IMR-90 (cell line): ENCODE measurements around the gene TSPEAR. TPM values are rescaled to one million over a fixed set of nuclear protein-coding genes. Genes with fewer than 3 reads are reported as not detected.

ENCODE experiments used
- ATAC-seq: fragments of 200-7000 bp; cut with Tn5 transposase; 2 replicates; pipeline ENCODE4 v1.9.1; 2020; ENCODE audit warnings: low read depth, mild to moderate bottlenecking, moderate library complexity
- BruUV-seq: library from RNA; stranded (reverse); fragments of 400-500 nt; replicated peaks from 2 replicates; lab custom pipeline; 2021; lab: Mats Ljungman, UMichigan
- CTCF ChIA-PET: fragments of 300-600 bp; formaldehyde crosslinking; extraction: SDS; loops from one replicate; lab custom pipeline; 2021; ENCODE audit warnings: antibody characterized with exemption; lab: Yijun Ruan, JAX
- POLR2A ChIA-PET: fragments of 300-600 bp; sonication (Branson Sonifier 250); formaldehyde crosslinking; loops from one replicate; lab custom pipeline; 2022; ENCODE audit warnings: antibody characterized with exemption; ENCODE audit not compliant: unreplicated experiment; lab: Charles Lee
- DNase-seq: peaks from one replicate; pipeline ENCODE4 v3.0.0; 2013
- H2AFZ ChIP-seq: replicated peaks from 2 replicates; pipeline ENCODE3; 2013; ENCODE audit warnings: low read length, mild to moderate bottlenecking; ENCODE audit not compliant: poor library complexity
- H2AK5ac ChIP-seq: 2 replicates; pipeline ENCODE4 v1.6.1; 2013; ENCODE audit warnings: low read depth, low read length, inconsistent platforms
- H2AK9ac ChIP-seq: replicated peaks from 2 replicates; pipeline ENCODE3; 2013; ENCODE audit warnings: mild to moderate bottlenecking, low read depth, low read length, moderate library complexity; ENCODE audit not compliant: poor library complexity
- H2BK120ac ChIP-seq: 2 replicates; pipeline ENCODE4 v1.6.1; 2013; ENCODE audit warnings: low read depth, low read length, inconsistent platforms
- H2BK15ac ChIP-seq: 3 replicates; pipeline ENCODE4 v1.6.1; 2013; ENCODE audit warnings: low read depth, low read length, inconsistent platforms
- H2BK20ac ChIP-seq: 2 replicates; pipeline ENCODE4 v1.6.1; 2013; ENCODE audit warnings: low read depth, mild to moderate bottlenecking, inconsistent platforms, low read length, moderate library complexity
- H2BK5ac ChIP-seq: 2 replicates; pipeline ENCODE4 v1.6.1; 2013; ENCODE audit warnings: mild to moderate bottlenecking, low read depth, low read length, inconsistent platforms; ENCODE audit not compliant: poor library complexity, severe bottlenecking
- H3K14ac ChIP-seq: replicated peaks from 2 replicates; pipeline ENCODE4 v1.6.1; 2013; ENCODE audit warnings: low read depth, low read length, inconsistent platforms
- H3K18ac ChIP-seq: 2 replicates; pipeline ENCODE4 v1.6.1; 2013; ENCODE audit warnings: low read depth, low read length, control low read depth
- H3K23ac ChIP-seq: 2 replicates; pipeline ENCODE4 v1.6.1; 2013; ENCODE audit warnings: low read depth, low read length, inconsistent platforms
- H3K27ac ChIP-seq: 2 replicates; pipeline ENCODE4 v1.5.1; 2013; ENCODE audit warnings: mild to moderate bottlenecking, control low read depth, low read length; ENCODE audit not compliant: insufficient read depth
- H3K27me3 ChIP-seq: 2 replicates; pipeline ENCODE4 v1.6.1; 2013; ENCODE audit warnings: low read length; ENCODE audit not compliant: control insufficient read depth, insufficient read depth
- H3K36me3 ChIP-seq: 2 replicates; pipeline ENCODE4 v1.6.1; 2013; ENCODE audit warnings: low read length, mixed read lengths; ENCODE audit not compliant: control insufficient read depth, insufficient read depth
- H3K4ac ChIP-seq: 2 replicates; pipeline ENCODE4 v1.6.1; 2013; ENCODE audit warnings: low read depth, low read length, inconsistent platforms
- H3K4me1 ChIP-seq: 2 replicates; pipeline ENCODE4 v1.6.1; 2013; ENCODE audit warnings: low read length, mixed read lengths; ENCODE audit not compliant: control insufficient read depth, insufficient read depth
- H3K4me2 ChIP-seq: 2 replicates; pipeline ENCODE4 v1.6.1; 2013; ENCODE audit warnings: low read depth, mild to moderate bottlenecking, control low read depth, low read length, moderate library complexity
- H3K4me3 ChIP-seq: 2 replicates; pipeline ENCODE4 v1.5.1; 2013; ENCODE audit warnings: low read depth, mild to moderate bottlenecking, control low read depth, low read length, moderate library complexity; ENCODE audit not compliant: insufficient read depth
- H3K56ac ChIP-seq: 2 replicates; pipeline ENCODE4 v1.6.1; 2013; ENCODE audit warnings: low read length, inconsistent platforms; ENCODE audit not compliant: insufficient read depth; ENCODE audit errors: extremely low read depth
- H3K79me1 ChIP-seq, 2 experiments: 2 replicates each; pipeline ENCODE4 v1.6.1; 2013; ENCODE audit warnings: low read length in 2 of 2, inconsistent platforms in 1 of 2, low read depth in 1 of 2
- H3K9ac ChIP-seq: 2 replicates; pipeline ENCODE4 v1.6.1; 2013; ENCODE audit warnings: low read depth, low read length, control low read depth
- H3K9me1 ChIP-seq: 2 replicates; pipeline ENCODE4 v1.6.1; 2013; ENCODE audit warnings: low read length, inconsistent platforms; ENCODE audit not compliant: insufficient read depth
- H3K9me3 ChIP-seq: 2 replicates; pipeline ENCODE4 v1.6.1; 2013; ENCODE audit warnings: low read length; ENCODE audit not compliant: control insufficient read depth, insufficient read depth
- H4K20me1 ChIP-seq: 2 replicates; pipeline ENCODE4 v1.6.1; 2013; ENCODE audit warnings: low read length, inconsistent platforms; ENCODE audit not compliant: insufficient read depth
- H4K5ac ChIP-seq: 2 replicates; pipeline ENCODE4 v1.6.1; 2013; ENCODE audit warnings: mild to moderate bottlenecking, low read depth, low read length, control low read depth
- H4K8ac ChIP-seq, 2 experiments: 2 replicates each; pipeline ENCODE4 v1.6.1; 2013; ENCODE audit warnings: low read depth in 2 of 2, low read length in 2 of 2, control low read depth in 1 of 2, inconsistent platforms in 1 of 2
- H4K91ac ChIP-seq: 2 replicates; pipeline ENCODE4 v1.6.1; 2013; ENCODE audit warnings: low read depth, low read length, inconsistent platforms; ENCODE audit not compliant: insufficient read depth
- BHLHE40 ChIP-seq: fragments of 150-350 bp; IDR thresholded peaks from 2 replicates; pipeline ENCODE4 v1.6.1; 2016; ENCODE audit warnings: mild to moderate bottlenecking, low read depth, low read length
- CEBPB ChIP-seq: IDR thresholded peaks from 2 replicates; pipeline ENCODE4 v1.6.1; 2012; ENCODE audit warnings: low read depth, low read length, improper control_type of control experiment
- CHD1 ChIP-seq: IDR thresholded peaks from 2 replicates; pipeline ENCODE4 v1.6.1; 2012; ENCODE audit warnings: low read depth, low read length, improper control_type of control experiment
- FOS ChIP-seq: fragments of 150-350 bp; IDR thresholded peaks from 2 replicates; pipeline ENCODE4 v1.6.1; 2016; ENCODE audit warnings: low read depth, low read length
- MAFK ChIP-seq: IDR thresholded peaks from 2 replicates; pipeline ENCODE4 v1.6.1; 2012; ENCODE audit warnings: low read depth, low read length, improper control_type of control experiment
- MXI1 ChIP-seq: IDR thresholded peaks from 2 replicates; pipeline ENCODE4 v1.6.1; 2012; ENCODE audit warnings: low read depth, mild to moderate bottlenecking, low read length, moderate library complexity, borderline replicate concordance
- RAD21 ChIP-seq: IDR thresholded peaks from 2 replicates; pipeline ENCODE4 v1.6.1; 2012; ENCODE audit warnings: low read length, improper control_type of control experiment
- RCOR1 ChIP-seq: IDR thresholded peaks from 2 replicates; pipeline ENCODE4 v1.6.1; 2012; ENCODE audit warnings: mild to moderate bottlenecking, low read length, improper control_type of control experiment; ENCODE audit not compliant: insufficient replicate concordance
- WGBS, 2 experiments: methylation state at CpG; one replicate each; pipeline versions ENCODE4 v1.1.5 to v1.1.7; 2013; ENCODE audit warnings: missing lambda C conversion rate in 2 of 2; ENCODE audit not compliant: insufficient read length in 1 of 2; ENCODE audit errors: extremely low coverage in 2 of 2; 5-methylcytosine and 5-hydroxymethylcytosine counted together
- dilution Hi-C: fragments of 300-500 bp; cut with HindIII; formaldehyde crosslinking; loops from one replicate; pipeline ENCODE4 v1.14.3; 2018; ENCODE audit warnings: low sequenced_read_pairs; ENCODE audit not compliant: unreplicated experiment
- in situ Hi-C: fragments of 300-500 bp; cut with MboI; formaldehyde crosslinking; loops from 3 replicates; pipeline ENCODE4 v1.14.3; 2019; ENCODE audit warnings: low sequenced_read_pairs, inconsistent platforms, mixed read lengths
- intact Hi-C: fragments of 100-400 bp; cut with micrococcal nuclease; formaldehyde crosslinking; loops from 2 replicates; pipeline ENCODE4 v1.10.0; 2022
- polyA plus RNA-seq, 3 experiments: library from polyadenylated mRNA; depleted of rRNA; stranded (reverse); fragments of >200 nt; gene quantifications; 2 replicates each; pipeline ENCODE4 v1.2.3, GENCODE V29; 2012; ENCODE audit warnings: low replicate concordance in 1 of 3
- total RNA-seq: library from RNA; depleted of rRNA; stranded (reverse); fragments of >200 nt; gene quantifications from 2 replicates; pipeline ENCODE4 v1.2.3, GENCODE V29; 2012
- TF ChIP-seq, protein P1 (sequence below): conservative IDR thresholded peaks from 2 replicates; pipeline ENCODE4 v1.5.1; 2012; ENCODE audit warnings: mild to moderate bottlenecking, low read depth, low read length, improper control_type of control experiment
- TF ChIP-seq, protein P2 (sequence below): fragments of 150-350 bp; IDR thresholded peaks from 2 replicates; pipeline ENCODE4 v1.6.1; 2016; ENCODE audit warnings: low read depth, mild to moderate bottlenecking, low read length, moderate library complexity, borderline replicate concordance

TSPEAR gene
- total and polyA plus RNA-seq, 2 of the 4 experiments (the other 2 are of a cell fraction), result not detected

- Histone ChIP-seq H3K27me3 (0 out of 2 replicates have a peak, but pooled peaks cover 2% of the 10 kb centered on the region), H2BK120ac (no peak overlapping the region), H4K91ac (no peak overlapping the region), H3K23ac (no peak overlapping the region), H3K9me3 (peaks cover 22% of the 10 kb centered on the region; the same call in 1 of the 2 replicates), H3K56ac (no peak overlapping the region), H3K4me1 (no peaks in the 10 kb centered on the region), H3K36me3 (no peaks in the 10 kb centered on the region), H2BK5ac (no peak overlapping the region), H2AK5ac (no peak overlapping the region), H3K9me1 (no peaks in the 10 kb centered on the region), H2BK20ac (no peak overlapping the region), H3K4me2 (no peak overlapping the region), H3K4ac (no peak overlapping the region), H3K14ac (no peak overlapping the region), H3K4me3 (no peak overlapping the region), H3K79me1 (no peaks in the 10 kb centered on the region), H2AFZ (no peak overlapping the region), H3K27ac (no peak overlapping the region), H2BK15ac (no peak overlapping the region), H3K18ac (no peak overlapping the region), H3K9ac (no peak overlapping the region), H4K5ac (no peak overlapping the region), H2AK9ac (no peak overlapping the region), H4K8ac (no peak overlapping the region), H4K20me1 (no peaks in the 10 kb centered on the region)
- WGBS, 2 experiments, result 59% methylated on average over 19 of the region's 30 CpGs; no CpG with 5 or more reads in 1 of the 2 experiments
- in situ Hi-C loops (no loop called here), dilution Hi-C loops (no loop called here), intact Hi-C loops (no loop called here)
- no peak for DNase-seq
- no TSS peak for BruUV-seq
- TF ChIP-seq, protein P1, sequence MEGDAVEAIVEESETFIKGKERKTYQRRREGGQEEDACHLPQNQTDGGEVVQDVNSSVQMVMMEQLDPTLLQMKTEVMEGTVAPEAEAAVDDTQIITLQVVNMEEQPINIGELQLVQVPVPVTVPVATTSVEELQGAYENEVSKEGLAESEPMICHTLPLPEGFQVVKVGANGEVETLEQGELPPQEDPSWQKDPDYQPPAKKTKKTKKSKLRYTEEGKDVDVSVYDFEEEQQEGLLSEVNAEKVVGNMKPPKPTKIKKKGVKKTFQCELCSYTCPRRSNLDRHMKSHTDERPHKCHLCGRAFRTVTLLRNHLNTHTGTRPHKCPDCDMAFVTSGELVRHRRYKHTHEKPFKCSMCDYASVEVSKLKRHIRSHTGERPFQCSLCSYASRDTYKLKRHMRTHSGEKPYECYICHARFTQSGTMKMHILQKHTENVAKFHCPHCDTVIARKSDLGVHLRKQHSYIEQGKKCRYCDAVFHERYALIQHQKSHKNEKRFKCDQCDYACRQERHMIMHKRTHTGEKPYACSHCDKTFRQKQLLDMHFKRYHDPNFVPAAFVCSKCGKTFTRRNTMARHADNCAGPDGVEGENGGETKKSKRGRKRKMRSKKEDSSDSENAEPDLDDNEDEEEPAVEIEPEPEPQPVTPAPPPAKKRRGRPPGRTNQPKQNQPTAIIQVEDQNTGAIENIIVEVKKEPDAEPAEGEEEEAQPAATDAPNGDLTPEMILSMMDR, result no peak
- TF ChIP-seq CEBPB (no peak), MXI1 (no peak), FOS (no peak), CHD1 (no peak), RCOR1 (no peak), RAD21 (no peak), BHLHE40 (no peak), MAFK (no peak)
- TF ChIP-seq, protein P2, sequence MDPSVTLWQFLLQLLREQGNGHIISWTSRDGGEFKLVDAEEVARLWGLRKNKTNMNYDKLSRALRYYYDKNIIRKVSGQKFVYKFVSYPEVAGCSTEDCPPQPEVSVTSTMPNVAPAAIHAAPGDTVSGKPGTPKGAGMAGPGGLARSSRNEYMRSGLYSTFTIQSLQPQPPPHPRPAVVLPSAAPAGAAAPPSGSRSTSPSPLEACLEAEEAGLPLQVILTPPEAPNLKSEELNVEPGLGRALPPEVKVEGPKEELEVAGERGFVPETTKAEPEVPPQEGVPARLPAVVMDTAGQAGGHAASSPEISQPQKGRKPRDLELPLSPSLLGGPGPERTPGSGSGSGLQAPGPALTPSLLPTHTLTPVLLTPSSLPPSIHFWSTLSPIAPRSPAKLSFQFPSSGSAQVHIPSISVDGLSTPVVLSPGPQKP, result no peak
- POLR2A ChIA-PET, result no interaction called here
- ATAC-seq, result no peak
- CTCF ChIA-PET, result no interaction called here
Measured at GRCh38 chr21:44531606-44532564, 179.5 kb downstream of the TSPEAR start.
